ENCODE measurements around the gene SLC25A28.

SLC25A28 gene

DNA sequence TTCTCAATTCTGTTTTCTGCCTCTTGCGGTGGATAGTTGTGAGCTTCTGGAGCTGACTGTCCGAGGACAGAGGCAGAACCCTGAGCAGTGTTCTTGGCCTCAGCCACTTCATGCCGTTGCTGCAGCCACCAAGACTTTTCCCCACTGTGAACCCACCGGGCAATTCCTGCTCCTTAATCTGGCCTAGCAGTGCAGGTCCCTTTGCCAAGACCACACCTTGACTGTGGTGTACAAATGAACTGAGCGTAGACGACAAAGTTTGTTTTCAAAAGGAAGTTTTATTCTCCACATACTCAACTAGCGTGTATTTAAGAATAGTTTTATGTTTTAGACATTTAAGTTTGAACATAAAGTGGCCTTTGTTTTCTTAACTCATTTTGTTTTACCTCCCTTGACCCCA is 29.4 kb downstream of the SLC25A28 start:
- DNase-seq (ENCODE audit: low read depth, low spot score), result no peak

DNA sequence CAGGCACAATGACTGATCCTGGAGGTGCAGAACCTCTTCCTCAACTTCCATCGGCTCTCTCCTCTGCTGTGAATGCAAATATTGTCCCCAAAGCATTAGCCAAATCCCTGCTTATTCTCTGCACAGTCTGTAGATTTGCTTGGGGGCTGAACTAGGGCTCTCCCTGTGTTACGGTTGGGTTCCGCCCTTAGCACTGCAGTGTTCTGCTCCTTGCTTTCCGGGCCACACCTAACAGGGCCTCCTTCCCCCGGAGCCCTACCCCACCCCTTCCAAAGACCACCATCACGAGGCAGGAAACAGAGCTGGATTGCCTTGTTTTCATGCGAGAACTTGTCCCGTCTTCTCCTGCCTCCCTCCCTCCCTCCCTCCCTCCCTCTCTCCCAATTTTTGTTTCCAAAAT is 36.6 kb downstream of the SLC25A28 start:
- no peak for DNase-seq (ENCODE audit: low read depth, low spot score)

DNA sequence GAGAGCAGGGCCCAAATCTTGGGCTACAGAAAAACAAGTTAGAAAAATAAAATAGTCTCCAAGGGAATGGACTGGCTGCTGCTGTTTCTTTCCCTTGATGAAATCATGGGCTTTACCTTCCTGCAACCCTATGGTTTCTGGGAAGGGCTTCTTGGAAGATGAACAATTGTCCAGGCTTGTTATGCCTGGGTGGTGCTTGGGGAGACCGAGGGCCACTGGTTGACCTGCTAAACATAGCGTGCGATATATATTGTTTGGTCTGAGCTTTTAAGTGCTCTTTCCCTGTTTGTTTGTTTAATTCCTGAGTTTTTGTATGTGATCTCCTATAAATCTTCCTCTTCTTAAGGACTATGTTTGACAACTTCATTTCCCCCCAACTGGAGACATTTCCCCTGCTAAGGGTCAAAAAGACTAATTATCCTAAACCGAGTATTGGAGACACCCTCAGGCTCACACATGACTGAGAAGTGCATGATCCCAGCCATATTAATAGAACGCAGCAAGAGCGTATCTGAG is 37.9 kb downstream of the SLC25A28 start:
- no peak for DNase-seq (ENCODE audit: low read depth, low spot score)

DNA sequence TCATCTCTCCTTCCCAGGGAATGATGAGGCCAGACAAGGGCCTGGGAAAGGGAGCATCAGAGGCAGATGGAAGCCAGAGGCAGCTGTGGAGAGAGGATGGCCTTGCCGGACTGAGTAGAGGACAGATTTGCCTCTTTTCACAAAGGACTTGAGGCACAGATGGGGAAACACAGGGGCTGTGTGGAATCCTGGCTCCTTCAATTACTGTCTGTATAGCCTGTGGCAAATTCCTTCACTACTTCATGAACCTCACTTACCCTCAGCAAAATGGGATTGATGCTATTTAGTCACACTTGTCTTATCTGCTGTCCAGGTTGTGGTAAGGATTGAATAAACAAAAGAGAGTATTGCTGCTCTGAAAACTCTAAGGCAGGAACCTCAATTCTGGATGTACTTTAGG is 40.3 kb downstream of the SLC25A28 start:
- no peak for DNase-seq (ENCODE audit: low read depth, low spot score)

DNA sequence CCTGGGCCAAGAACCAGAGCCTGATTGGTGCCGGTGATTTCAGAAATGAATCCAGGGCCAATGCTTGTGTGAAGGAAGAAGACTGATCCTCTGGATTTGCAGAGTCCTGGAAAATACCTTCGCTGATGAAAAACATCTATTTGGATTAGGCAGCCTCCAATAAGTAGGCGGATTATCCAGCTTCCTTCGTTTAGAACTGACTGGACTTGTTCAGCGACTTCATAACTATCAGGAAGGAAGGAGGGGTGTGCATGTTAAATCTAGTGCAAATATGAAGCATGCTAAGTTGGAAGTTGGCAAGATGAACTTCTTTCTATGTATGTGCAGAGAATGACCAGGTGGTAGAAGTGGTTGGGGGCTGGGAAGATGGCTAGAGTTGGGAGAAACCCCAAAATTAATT is 46.4 kb downstream of the SLC25A28 start:
- no peak for DNase-seq (ENCODE audit: low read depth, low spot score)

DNA sequence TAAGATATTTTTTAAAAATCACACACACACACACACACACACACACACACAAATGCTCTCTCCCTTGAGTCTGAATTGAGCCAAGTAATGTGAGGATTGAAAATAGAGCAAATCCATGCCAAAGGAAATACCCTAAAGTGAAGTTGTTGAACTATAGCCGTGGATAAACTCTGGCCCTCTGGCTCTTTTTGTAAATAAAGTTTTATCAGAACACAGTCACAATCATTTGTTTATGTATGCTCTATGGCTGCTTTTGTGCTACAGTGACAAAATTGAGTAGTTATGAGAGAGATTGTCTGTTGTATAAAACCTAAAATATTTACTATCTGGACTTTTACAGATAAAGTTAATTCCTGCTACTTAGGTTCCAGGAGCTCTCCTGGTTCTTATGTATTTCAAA is 48.4 kb downstream of the SLC25A28 start:
- no peak for DNase-seq (ENCODE audit: low read depth, low spot score)

DNA sequence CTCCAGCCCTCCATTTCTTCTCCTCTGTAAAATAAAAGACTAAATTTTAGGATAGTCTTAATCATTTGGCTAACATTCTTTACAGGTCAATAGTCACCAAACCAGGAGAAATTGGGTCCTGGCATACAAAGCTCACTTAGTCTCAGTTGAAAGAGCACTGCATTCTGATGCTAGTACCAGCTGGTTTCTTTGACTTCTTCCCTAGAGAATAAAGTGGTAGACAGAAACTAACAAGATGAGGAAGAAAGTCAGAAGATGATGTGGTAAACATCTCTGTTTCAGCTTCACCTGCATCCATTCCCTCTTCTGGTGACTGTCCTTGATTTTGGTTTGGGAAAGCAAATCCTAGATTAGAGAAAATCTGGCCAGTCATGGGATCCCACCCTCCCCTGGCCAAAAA is 50.3 kb downstream of the SLC25A28 start:
- no peak for DNase-seq (ENCODE audit: low read depth, low spot score)

DNA sequence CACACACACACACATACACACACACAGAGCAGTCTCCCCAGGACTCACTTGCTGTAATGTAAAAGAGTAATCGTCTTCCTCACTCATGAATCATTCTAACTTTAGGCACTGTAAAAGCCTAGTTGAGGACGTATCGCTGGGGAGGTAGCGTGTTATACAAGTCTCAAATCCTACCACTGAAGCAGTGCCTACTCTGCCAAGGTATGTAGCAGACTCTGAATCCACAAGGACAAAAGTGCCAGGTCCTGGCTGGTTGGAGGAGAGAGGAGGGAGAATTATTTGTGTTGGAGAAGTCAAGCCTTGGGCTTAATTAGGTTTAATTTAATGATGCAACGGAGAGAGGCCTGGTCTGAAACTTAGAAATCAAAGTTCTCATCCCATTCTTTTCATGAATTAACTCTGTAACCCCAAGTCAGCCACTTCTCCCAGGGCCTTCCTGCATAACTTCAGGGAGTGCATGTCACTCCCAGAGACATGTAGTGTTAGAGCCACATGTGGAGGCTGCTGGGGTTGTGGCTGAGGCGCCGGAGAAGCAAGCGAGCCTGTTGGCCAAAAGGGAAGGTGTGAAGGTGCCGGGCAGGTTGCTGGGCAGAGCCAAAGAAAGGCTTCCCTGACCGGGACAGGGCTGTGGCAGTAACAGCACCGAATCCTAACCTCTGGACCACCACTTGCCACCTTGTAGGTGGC is 50.8 kb downstream of the SLC25A28 start:
- DNase-seq (ENCODE audit: low read depth, low spot score), result no peak

DNA sequence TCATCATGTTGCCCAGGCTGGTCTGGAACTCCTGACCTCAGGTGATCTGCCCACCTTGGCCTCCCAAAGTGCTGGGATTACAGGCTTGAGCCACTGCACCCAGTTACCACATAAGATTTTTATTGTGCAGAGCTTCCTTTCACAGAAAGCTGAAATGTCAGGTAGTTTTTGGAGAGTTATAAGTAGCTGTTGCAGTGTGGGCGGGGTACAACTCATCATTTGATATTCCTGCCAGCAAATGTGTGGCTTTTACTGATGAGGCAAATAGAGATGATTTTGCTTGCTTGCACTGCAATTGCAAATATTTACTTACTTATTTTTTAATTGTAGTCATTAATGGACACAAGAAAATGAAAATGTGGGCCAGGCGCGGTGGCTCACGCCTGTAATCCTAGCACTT is 55.1 kb downstream of the SLC25A28 start:
- DNase-seq (ENCODE audit: low read depth, low spot score), result no peak

DNA sequence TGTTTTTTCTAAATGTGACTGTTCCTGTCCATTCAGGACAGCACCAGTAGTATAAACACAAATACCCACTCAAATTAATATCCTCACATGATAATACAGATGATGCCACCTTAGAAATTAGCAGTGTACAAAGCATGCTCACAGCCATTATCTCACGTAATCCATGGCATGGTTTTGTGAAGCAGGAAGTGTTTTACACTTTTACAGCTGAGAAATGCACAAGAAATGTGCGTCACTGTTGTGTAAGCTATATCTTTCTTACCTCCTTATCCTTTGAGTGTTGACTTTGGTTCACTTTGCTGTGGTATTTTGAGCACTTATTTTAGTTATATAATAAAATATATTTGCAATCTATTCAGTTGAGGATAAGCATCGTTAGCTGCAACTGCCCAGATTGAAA is 55.9 kb downstream of the SLC25A28 start:
- DNase-seq (ENCODE audit: low read depth, low spot score), result no peak

DNA sequence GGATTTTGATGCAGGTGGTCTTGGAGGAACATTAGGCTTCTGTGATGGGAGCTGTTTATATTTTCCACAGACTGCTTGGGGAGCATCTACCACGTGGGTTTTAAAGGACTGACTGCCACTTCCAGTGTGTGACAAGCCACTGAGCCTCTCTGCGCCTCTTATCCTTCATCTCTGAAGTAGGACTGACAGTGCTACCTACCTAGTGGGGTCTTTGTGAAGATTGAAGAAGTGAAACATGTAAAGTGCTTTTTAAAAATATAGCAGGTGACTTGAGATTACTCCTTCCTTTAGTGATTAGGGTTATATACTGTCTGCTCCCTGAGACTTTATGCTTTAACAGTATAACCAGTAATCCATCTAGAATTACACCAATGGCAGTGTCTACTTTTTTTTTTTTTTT is 57.6 kb downstream of the SLC25A28 start:
- DNase-seq (ENCODE audit: low read depth, low spot score), result no peak
